Effector CD4-positive, alpha-beta T cell (primary cell): Measurements from ENCODE around the gene CD46.
"Not testable (repeated sequence)": the region's sequence is repeated elsewhere in the genome, so short reads cannot be mapped to it uniquely, and the experiment has no call there.

Experiments used
- DNase-seq: peaks from one replicate; pipeline ENCODE4 v3.0.0-alpha.2; 2020
- total RNA-seq: gene quantifications from one replicate; lab custom pipeline; 2026; lab: John Stamatoyannopoulos, UW

Gene CD46
- 168 reads per million, percentile 90 among the genes with 10 or more reads in this experiment for total RNA-seq

DNA sequence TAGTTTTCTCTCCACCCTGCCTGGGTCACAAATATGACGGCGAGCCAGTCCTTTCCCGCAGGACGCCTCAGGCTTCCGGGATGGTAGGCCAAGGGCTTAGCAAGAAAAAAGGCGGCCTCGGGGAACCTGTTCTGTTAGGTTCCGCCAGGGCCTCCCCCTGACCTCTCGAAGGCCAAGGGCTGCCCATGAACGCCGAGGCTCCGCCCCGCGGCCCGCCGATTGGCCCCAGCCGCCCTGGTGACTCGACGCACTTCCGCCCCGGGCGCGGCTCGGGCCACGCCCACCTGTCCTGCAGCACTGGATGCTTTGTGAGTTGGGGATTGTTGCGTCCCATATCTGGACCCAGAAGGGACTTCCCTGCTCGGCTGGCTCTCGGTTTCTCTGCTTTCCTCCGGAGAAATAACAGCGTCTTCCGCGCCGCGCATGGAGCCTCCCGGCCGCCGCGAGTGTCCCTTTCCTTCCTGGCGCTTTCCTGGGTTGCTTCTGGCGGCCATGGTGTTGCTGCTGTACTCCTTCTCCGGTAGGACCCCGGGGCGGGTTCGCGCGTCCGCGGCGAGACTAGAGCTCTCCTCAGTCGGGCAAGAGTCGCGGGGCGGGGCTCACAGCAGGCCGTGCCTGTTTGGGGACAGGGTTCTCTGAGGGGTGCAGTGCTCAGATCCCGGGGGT lies at the start of gene CD46:
CD46 (plus strand) TSS at position 265 of the 666 bp plus-strand sequence; CDS start at position 424, 159 bp downstream.
- DNase-seq = peak; percentile 91

- no peak for DNase-seq
Measured at GRCh38 chr1:207702317-207702716, 49.5 kb upstream of the CD46 start.

GRCh38 chr1:207703712-207704111 lies 48.1 kb upstream of the CD46 start:
- no peak for DNase-seq

- not testable (repeated sequence) for DNase-seq
Measured at GRCh38 chr1:207708004-207708403, 43.9 kb upstream of the CD46 start.

DNA sequence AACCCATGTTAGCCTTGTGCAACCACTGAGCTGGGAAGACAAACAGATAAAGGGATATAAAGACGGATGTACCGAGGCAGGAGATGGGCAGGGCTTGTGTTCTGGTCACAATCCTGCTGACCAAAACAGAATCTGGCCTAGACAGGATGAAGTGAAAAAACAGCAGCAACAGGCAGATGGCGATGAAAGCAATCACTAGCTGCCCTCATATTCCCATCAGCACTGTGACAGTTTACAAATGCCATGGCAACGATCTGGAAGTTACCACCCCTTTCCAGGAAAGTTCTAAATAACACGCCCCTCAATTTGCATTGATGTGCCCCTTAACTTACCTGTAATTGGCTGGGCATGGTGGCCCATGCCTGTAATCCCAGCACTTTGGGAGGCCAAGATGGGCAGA lies 40.6 kb upstream of the CD46 start:
- DNase-seq = no peak

GRCh38 chr1:207712701-207713100 lies 39.2 kb upstream of the CD46 start:
- DNase-seq = not testable (repeated sequence)

DNA sequence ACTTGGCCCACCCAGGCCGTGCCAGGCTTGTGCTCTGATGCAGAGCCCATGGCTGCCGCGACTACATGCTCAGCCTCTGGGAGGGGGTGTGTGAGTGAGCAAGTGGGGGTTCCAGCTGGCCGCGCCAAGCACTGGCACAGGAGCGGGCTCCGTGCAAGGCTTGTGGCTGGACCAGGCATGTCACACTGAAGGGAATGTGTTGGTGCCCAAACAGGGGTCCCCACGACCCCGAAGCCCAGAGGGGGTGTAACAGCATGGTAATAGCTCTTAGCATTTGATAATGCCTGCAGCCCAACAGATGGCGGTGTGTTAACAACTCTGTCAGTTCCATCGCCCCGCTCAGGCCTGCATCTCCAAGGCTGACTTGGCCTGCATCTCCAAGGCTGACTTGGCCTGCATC lies 38.3 kb upstream of the CD46 start:
- no peak for DNase-seq

DNA sequence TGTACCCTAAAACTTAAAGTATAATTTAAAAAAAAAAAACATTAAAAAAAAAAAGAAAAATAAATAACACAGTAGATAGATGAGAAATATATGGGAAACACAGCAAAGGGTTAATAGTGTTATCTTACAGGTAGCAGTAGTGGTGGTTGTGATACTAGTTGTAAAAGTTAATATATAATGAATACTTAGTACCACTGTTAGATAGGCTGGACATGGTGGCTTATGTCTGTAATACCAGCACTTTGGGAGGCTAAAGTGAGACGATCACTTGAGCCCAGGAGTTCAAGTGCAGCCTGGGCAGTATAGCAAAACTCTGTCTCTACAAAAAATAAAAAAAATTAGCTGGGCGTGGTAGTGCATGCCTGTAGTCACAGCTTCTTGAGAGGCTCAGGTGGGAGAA lies 32.6 kb upstream of the CD46 start:
- no peak for DNase-seq

- DNase-seq = not testable (repeated sequence)
Measured at GRCh38 chr1:207728200-207728858, 23.5 kb upstream of the CD46 start.

DNA sequence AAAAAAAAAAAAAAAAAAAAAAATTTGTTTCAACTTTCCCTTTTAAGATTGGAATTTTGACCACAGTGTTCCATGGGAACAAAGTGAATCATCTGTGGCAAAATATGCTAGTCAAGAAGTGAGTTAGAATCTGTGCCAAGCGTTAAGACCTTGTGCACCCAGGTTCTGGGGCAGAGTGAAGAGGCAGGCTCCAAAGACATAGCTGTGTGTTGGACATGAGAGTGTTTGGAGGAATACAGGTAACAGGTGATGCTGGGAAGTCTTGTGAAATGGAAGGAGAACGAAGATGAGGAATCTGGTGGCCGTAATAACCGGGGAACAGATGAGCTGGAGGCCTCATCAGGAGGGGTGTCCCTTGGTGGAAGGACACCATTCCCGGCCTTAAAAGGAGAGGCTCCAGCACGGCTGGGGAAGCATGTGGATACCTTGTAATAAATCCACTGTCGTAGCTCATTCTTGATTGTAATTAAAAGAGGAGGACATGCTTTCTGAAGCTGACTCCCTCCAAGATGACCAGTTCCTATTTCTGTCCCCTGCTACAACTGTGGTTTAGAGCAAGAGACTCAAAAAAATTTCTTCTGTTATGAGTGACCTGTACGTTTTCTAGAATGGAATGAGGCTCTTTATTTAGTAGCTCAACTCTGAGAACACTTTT lies 14.2 kb upstream of the CD46 start:
- DNase-seq = not testable (repeated sequence)

DNA sequence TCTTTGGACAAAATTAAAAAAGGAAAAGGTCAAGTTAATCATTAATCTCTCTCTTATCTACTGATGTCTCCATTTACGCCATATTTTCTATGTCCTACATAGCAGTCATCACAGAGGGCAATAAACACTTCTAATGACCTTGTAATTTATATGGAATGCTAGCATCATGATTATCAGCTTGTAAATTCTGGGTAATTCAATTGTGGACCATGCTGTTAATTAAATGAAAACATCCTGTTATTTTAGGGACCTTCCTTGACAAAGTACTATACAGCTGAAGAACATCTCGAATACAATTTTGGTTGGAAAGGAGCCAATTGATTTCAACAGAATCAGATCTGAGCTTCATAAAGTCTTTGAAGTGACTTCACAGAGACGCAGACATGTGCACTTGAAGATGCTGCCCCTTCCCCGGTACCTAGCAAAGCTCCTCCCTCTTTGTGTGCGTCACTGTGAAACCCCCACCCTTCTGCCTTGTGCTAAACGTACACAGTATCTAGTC lies 13.6 kb upstream of the CD46 start:
- not testable (repeated sequence) for DNase-seq

DNA sequence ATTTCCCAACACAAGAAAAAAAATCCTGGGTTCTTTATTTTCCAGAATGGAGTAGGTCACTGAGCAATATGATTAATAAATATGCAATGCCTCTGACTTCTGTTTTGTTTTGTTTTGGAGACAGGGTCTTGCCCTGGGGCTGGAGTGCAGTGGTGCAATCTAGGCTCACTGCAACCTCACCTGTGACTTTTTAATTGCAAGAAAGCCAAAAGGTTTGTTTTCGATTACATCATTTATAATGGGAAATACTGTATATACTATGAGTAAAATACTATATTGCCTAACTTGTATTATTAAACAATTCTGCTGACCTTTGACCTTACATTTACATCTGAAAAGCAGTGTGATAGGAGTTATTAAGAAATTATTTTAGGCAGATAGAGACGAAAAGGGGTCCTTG lies 11.6 kb upstream of the CD46 start:
- DNase-seq = no peak

DNA sequence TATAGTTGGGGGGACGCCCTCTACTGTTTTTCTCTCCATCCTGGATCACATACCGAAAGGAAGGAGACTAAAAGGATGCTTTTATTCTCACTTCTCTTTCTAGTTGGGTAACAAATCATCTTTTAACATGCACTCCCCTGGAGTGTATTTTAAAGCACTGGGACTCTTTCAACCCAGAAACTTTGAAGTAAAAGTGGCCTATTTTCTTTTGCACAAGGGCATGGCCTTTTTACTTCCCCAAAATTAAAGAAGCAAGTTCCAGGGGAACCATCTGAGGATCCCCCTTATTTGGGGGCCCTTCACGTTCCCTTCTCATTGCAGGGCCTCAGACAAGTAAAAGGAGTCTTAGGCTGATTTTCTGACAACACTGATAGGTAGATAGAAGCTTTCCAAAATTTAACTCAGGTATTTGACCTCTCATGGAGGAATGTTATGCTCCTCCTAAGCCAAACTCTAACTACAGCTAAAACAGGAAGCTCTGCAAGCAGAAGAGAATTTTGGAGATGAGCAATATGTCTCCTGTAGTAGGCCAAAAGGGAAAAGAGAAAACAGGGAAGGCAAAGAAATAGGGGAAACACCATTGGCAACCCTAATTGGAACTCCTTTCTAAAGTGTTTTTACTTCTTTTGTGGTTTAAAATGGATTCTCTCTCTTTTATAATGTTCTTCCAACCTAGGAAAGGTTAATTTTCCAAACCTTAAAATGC lies 8.9 kb upstream of the CD46 start:
- DNase-seq = no peak

GRCh38 chr1:207744000-207744534 lies 7.8 kb upstream of the CD46 start:
- DNase-seq = no peak

DNA sequence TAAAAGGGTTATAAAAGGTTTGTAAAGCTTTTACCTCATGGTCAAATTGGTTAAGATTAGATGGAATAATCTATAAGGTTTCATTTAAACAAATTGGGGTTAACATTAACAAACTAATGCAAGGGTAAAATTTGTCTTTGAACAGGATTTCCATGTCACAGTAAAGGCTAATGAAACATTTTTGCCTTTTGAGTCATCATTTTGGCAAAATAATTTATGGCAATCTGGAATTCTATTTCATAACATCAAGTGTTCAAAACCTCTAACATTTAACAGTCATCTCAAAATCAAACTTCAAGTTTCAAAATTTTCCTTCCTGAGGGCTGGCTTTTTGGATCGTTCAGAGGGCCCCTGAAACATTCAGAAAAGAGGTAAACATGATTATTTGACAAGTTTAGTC lies 6.6 kb upstream of the CD46 start:
- DNase-seq = no peak

GRCh38 chr1:207745839-207746767 lies 5.8 kb upstream of the CD46 start:
- no peak for DNase-seq

DNA sequence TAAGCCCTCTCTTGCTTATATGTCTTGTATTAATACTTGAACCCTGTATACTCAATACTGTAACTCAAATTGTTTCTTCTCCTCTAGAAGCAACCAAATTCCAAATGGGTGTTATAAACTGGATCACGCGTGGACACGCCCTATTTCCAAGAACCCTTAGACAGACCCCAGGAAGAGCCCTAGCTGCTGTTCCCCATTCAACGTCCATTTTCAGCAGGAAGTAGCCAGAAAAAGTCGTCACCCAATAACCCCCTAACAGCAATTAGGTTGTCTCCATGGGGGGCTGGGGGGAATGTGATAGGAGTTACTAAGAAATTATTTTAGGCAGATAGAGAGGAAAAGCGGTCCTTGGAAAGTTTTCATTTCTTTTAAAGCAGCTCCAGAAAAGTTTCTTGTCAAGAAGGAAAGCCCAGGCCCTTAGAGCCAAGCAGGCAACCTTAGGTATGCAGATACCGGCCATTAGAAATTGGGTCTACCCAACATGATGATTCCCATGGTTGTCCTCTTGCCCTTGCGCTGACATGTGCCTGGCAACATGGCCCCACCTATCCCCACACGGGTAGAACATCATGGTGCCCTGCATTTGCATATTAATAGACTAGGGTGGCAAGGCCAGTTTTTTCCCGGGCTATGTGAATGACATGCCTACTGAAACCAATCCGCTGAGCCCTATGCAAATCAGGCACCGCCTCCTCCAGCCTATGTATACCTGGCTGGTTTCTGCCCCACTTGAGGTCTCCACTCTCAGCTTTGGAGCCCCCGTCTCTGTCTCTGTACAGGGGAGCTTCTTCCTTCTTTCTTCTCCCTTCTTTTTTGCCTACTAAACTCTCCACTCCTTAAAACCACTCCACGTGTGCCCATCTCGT lies 4.0 kb upstream of the CD46 start:
- no peak for DNase-seq

GRCh38 chr1:207748737-207749528 lies 2.9 kb upstream of the CD46 start:
- no peak for DNase-seq

DNA sequence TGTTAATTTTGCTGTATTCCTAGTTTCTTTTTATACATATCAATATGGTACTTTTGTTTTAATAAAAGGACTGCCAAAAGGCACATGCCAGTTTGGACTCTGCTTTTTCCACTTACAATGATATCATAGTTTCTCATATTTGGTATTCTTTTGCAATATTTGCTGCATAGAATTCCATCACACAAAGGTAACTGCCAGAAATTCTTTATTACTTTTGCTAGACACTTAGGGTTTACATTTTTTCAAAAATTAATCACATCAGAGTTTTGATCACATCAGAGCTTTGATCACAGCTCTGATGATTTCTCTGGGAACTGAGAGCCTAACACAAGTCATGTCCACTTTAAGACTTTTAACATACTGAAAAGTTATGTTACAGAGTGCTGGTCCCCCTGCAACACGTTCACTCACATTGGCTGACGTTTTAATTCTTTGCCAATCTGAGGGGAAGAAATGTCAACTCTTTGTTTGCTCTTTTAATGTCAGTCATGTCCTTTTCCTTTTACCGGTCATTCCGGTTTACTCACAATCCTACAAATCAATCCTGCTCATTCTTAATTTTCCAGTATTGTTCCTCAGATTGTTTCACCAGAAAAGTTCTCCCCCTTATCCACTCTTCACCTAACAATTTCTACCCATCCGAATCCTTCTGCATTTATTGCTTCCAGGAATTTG lies 1.1 kb upstream of the CD46 start:
- no peak for DNase-seq
